NCI-H446 treated with DMSO at 0.1 percent for 48 hours (cell line): ENCODE results near the gene NIN.
"Not testable (repeated sequence)": the region's sequence is repeated elsewhere in the genome, so short reads cannot be mapped to it uniquely, and the experiment has no call there.

Experiments used
- DNase-seq: peaks from one replicate; lab custom pipeline; 2025; lab: John Stamatoyannopoulos, UW

Gene NIN

DNA sequence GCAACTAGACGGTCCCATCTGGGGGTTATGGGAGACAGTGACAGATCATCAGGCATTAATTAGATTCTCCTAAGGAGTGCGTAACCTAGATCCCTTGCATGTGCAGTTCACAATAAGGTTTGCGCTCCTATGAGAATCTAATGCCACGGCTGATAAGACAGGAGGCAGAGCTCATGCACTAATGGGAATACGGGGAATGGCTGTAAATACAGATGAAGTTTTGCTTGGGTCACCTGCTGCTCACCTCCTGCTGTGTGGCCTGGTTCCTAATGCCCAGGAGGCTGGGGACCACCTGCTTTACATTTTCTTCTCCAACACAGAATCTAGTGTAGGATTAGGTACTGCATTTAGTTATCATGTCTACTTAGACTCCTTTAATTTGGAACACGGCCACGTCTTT lies 113.2 kb downstream of the NIN start:
- no peak for DNase-seq

DNA sequence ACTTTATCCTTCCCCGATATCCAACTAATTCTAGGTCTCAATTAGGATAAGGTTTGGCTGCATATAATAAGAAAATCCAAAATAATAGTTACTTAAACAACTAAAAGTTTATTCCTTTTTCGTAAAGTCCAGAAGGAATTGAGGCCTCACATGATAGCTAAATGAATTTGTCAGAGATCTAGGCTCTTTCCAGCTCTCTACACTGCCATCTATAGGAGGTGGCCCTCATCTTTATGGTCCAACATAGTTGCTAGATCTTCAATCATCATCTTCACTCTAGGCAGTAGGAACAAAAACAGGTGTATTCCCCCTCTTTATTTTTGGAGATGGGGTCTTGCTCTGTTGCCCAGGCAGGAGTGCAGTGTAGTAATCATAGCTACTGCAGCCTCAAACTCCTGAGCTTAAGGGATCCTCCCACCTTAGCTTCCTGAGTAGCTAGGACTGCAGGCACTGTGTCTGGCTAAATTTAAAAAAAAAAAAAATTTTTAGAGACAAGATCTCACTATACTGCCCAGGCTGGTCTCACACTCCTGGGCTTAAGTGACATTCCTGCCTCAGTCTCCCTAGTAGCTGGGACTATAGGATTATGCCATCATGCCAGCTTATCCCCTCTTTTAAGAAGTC lies 116.4 kb downstream of the NIN start:
- DNase-seq, result peak; percentile 33

DNA sequence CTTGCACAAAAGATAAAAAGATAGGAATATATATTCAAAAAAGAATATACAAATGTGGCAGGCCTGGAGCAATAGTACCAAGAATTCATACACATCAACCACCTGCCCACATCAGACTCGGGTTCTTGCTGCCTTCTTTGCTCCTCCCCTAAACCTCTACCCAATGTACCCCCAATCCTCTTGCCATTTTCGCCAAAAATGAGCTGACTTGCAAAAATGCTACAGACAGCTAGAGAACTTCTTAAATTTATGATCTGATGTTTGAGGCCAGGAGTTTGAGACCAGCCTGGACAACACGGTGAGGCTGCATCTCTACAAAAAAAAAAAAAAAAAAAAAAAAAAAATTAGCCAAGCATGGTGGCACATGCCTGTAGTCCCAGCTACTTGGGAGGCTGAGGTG lies 119.9 kb downstream of the NIN start:
- no peak for DNase-seq

DNA sequence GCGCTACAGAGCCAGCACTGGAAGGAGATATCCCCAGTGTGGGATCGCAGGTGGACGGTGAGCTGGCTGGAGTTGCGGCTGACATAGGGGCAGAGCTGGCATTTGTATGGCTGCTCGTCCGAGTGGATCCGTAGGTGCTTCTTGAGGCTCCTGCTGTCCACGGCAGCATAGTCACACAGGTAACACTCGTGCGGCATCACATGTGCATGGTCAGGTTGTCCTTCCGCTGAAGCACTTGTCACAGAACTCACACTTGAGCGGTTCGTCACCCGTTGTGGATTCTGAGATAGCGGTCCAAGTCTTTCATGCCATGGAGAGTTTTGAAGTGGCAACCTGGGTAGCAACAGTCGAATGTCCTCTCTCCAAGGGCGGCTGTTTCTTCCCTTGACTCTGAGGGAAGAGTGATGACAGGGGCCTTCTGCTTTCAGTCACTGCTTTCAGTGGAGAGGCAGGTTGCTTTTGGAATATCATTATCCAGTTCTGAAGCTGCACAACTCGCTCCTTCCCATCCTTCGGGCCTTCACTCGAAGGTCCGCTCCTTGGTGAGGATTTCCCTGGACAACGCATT lies 125.9 kb downstream of the NIN start:
- DNase-seq, result no peak

DNA sequence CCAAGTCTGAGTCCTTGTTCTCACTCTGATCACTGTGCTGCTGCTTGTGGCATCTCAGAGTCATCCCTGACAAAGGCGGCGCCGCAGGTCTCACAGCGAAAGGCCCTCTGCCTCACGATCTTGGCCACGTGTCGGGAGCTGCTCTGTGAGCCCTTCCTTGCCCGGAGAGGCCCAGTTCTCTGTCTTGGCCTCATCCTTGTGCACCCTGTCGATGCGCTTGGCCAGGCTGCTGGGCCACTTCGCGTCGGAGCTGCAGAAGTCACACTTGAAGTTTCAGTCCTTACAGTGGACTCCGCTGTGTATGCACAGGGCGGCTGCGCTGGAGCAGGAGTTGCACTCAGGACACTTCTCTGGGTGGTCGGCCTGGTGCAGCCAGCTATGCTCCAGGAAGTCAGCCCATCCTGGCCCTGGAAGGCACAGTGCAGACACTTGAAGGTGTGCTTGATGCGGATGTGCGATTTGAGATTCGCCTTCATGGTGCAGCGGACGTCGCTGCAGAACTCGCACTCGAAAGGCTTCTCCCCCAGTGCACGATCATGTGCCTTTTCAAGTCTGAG lies 126.4 kb downstream of the NIN start:
- no peak for DNase-seq

DNA sequence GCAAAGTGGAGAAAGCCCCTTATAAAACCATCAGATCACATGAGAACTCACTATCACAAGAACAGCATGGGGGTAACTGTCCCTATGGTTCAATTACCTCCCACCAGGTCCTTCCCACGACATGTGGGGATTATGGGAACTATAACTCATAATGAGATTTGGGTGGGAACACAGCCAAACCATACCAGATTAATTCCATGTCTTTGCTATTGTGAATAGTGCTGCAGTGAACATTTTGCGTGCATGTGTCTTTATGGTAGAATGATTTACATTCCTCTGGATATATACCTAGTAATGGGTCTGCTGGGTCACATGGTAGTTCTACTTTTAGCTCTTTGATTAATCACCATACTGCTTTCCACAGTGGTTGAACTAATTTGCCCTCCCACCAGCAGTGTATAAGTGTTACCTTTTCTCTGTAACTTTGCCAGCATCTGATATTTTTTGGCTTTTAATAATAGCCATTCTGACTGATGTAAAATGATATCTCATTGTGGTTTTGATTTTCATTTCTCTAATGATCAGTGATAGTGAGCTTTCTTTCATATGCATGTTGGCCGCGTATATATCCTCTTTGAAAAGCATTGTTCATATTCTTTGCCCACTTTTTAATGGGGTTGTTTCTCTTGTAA lies 133.2 kb downstream of the NIN start:
- no peak for DNase-seq

DNA sequence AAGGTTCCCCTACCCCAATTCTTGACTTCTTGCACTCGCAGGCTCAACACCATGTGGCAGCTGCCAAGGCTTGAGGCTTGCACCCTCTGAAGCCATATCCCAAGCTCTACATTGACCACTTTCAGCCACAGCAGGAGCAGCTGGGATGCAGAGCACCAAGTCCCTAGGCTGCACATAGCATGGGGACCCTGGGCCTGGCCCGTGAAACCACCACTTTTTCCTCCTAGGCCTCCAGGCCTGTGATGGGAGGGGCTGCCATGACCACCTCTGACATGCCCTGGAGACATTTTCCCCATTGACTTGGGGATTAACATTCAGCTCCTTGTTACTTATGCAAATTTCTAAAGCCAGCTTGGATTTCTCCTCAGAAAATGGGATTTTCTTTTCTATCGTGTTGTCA lies 136.7 kb downstream of the NIN start:
- not testable (repeated sequence) for DNase-seq

DNA sequence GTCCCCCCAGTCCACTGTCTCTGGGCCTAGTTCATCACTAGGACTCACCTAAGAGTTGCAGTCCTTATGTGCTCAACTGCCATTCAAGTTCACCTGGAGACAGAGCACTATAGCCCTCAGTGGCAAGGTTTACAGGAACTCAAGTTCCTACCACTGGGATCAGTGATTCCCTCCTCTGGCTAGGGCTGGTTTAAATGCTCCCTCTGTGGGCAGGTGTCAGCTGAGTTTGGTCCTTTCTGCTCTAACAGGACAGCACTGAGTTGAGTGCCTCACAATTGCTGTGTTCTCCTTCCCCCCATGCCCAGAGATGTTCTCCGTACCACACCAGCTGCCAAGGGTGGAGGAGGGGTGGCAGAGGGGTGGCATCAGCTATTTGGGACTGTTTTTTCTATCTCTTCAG lies 142.1 kb downstream of the NIN start:
- DNase-seq, result no peak

DNA sequence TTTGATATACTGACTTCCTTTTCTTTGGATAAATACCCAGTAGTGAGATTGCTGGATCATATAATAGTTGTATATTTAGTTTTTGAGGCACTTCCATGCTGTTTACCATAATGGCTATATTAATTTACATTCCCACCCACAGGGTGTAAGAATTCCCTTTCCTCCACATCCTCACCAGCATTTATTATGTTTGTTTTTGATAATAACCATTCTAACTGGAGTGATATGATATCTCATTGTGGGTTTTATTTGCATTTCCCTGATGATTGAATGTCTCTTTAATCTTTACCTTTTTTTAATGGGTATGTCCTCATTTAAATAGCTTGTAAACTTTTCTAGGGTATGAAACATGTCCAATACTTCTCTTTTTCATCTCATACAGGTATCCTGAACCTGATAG lies 151.3 kb downstream of the NIN start:
- no peak for DNase-seq

DNA sequence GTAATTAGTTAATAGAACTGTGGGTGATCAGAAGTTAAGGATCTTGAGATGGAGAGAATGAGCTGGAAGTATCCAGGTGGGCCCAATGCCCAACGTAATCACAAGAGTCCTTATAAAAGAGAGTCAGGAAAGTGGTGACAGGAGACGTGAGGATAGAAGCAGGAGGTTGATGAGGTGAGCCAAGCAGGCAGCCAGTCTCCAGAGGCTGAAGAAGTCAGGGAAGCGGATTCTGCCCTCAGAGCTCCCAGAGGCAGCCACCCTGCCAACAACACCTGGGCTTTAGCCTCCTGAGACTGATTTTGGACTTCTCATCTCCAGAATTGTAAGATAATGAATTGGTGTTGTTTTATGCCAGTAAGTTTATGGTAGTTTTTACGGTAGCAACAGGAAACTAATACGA lies 152.8 kb downstream of the NIN start:
- DNase-seq, result no peak

DNA sequence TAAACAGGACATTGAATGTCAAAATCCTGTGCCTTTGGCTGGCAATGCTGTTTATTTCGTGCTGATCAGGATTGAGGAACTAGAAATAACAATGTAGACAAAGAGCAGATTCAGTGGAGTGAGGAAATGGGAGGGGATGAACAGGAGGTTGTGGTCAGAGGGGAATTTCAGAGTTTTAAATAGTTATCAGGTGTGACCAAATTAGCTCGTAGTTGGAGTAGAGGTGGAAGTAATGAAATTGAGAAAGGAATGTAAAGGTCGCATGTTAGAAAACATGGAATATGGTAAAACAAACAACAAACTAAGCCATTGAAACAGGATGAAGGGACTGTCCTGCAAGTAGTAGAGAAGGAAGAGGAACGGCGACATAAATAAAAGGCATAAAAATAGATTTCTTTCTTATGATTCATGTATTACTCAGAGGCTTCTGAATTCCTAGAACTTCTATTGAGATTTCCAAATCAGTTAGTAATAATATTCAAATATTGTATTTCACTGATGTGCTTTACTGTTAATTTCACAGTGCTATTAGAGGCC lies 153.4 kb downstream of the NIN start:
- DNase-seq, result no peak

DNA sequence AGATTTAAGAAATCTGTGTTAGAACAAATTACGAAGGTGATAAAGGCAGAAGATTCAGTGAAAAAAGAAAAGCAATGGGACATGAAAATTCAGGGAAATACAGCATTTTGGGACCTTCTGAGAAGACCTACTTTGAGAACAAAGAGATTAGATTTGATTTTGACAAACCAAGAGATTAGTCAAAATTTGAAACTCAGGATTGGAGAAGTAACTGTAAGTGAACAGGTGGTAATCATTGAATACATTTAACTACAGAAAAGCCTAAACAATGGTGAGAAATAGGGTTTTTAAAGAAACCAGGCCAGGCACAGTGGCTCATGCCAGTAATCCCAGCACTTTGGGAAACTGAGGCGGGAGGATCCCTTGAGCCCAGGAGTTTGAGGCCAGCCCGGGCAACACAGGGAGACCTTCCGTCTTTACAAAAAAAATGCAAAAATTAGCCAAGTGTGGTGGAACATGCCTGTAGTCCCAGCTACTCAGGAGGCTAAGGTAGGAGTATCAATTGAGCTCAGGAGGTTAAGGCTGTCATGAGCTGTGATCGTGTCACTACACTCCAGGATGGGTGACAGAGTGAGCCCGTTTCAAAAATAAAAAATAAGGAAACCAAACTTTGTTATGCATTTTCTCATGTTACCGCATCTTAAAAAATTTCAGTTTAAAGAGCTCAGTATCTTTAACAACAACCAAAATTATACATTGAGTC lies 154.0 kb downstream of the NIN start:
- no peak for DNase-seq

DNA sequence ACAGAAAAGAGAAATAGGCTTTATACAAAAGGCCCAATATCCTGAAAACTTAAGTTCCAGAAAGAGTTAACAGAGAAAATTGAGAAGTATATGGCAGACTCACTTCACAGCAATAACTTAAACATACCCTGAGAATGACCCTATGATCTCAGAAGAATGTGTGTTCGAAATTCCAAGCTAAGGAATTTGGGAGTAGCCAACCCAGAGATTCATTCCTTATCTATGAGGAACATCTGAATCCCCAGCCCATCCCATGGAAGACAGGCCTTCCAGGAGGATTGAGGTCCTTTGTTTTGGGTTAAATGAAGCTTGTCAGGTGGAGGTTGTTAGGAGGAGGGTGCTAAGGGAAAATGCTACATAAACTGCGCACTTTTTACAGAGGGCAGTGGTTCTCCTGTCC lies 155.4 kb downstream of the NIN start:
- no peak for DNase-seq

DNA sequence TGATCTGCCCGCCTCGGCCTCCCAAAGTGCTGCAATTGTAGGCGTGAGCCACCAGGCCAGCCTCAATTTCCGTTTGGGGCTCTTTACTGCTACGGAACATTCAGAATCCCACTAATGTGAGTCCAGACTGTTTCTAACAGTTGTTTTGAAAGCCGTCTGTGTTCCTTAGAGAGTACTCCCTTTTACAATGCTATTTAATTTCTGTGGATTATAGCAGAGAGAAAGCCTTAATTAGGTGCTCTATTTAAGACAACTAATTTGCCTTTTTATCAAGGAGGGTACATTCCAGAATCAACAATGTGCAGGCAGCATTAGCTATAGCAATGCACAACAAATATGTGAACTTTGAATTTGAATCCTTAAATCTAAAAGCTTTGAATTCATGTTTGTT lies 160.1 kb downstream of the NIN start:
- DNase-seq, result no peak

DNA sequence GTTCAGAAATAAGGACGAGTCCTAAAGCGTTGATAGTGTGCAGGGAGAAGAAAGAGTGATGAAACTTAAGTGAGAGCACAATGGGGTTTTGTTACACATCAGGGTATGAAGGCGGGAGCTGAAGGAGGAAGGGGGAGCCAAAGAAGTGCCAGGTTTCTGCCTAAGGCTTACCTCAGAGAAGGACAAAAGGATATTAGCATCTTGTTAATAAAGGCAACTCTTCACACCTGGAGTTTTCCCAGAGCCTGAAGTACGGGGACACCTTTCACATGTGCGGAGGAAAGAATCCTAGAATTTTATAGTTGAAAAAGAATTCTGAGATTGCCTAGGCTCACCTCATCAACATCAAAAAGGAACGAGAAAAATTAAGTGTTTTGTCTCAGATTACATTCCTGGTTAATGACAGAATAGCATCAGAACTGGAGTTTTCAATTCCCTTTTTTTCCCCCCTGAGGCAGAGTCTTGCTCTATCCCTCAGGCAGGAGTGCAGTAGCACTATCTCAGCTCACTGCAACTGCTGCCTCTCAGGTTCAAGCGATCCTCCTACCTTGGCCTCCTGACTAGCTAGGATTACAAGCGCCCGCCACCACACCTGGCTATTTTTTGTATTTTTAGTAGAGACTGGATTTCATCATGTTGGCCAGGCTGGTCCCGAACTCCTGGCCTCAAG lies 160.6 kb downstream of the NIN start:
- no peak for DNase-seq
